OCI-M2 (cell line): ENCODE measurements around the gene SSBP2.

Experiments
- DNase-seq: peaks from one replicate; lab custom pipeline; 2025; ENCODE audit not compliant: unreplicated experiment; lab: John Stamatoyannopoulos, UW

The SSBP2 gene

GRCh38 chr5:81767938-81768337, 17.0 kb upstream of the SSBP2 start:
- no peak for DNase-seq

GRCh38 chr5:81767097-81767496, 16.2 kb upstream of the SSBP2 start:
- no peak for DNase-seq

- DNase-seq, result no peak
Observed at GRCh38 chr5:81766611-81767010, 15.7 kb upstream of the SSBP2 start.

GRCh38 chr5:81763294-81763928, 12.5 kb upstream of the SSBP2 start:
- DNase-seq, result no peak

- DNase-seq, result no peak
Observed at GRCh38 chr5:81762853-81763252, 12.0 kb upstream of the SSBP2 start.

- no peak for DNase-seq
Observed at GRCh38 chr5:81762401-81762800, 11.5 kb upstream of the SSBP2 start.

- no peak for DNase-seq
Observed at GRCh38 chr5:81761970-81762369, 11.1 kb upstream of the SSBP2 start.

GRCh38 chr5:81761270-81761669, 10.4 kb upstream of the SSBP2 start:
- DNase-seq, result no peak

- DNase-seq, result no peak
Observed at GRCh38 chr5:81760521-81760920, 9.6 kb upstream of the SSBP2 start.

- DNase-seq, result no peak
Observed at GRCh38 chr5:81759632-81760005, 8.7 kb upstream of the SSBP2 start.

GRCh38 chr5:81757404-81757803, 6.5 kb upstream of the SSBP2 start:
- DNase-seq, result no peak

- DNase-seq, result no peak
Observed at GRCh38 chr5:81756016-81756415, 5.1 kb upstream of the SSBP2 start.

GRCh38 chr5:81755320-81755719, 4.4 kb upstream of the SSBP2 start:
- DNase-seq, result no peak

- DNase-seq, result no peak
Observed at GRCh38 chr5:81754621-81755020, 3.7 kb upstream of the SSBP2 start.

GRCh38 chr5:81753429-81753828, 2.5 kb upstream of the SSBP2 start:
- DNase-seq, result no peak

- DNase-seq, result no peak
Observed at GRCh38 chr5:81752644-81752963, 1.7 kb upstream of the SSBP2 start.

GRCh38 chr5:81751836-81752643, 1.1 kb upstream of the SSBP2 start:
- no peak for DNase-seq

GRCh38 chr5:81750308-81751008, 439 bp downstream of the SSBP2 start:
- DNase-seq, result no peak

GRCh38 chr5:81749561-81750307, 1.2 kb downstream of the SSBP2 start:
- no peak for DNase-seq

- no peak for DNase-seq
Observed at GRCh38 chr5:81749192-81749560, 1.7 kb downstream of the SSBP2 start.

- DNase-seq, result no peak
Observed at GRCh38 chr5:81748556-81748955, 2.3 kb downstream of the SSBP2 start.

GRCh38 chr5:81747030-81747429, 3.9 kb downstream of the SSBP2 start:
- no peak for DNase-seq
